D721Med (cell line): ENCODE results near the gene LCTL.

Experiments used
- DNase-seq: peaks from one replicate; pipeline ENCODE4 v3.0.0; 2011; ENCODE audit warnings: low spot score; ENCODE audit not compliant: insufficient read length
- FAIRE-seq: peaks from 2 replicates; lab custom pipeline; 2011; peaks lifted over from hg19 to GRCh38; lab: Jason Lieb, UNC
- TF ChIP-seq, protein P1 (sequence below): IDR thresholded peaks from 2 replicates; pipeline ENCODE4 v1.5.1; 2012; ENCODE audit warnings: mild to moderate bottlenecking, control low read depth; ENCODE audit not compliant: insufficient read depth; ENCODE audit errors: missing control alignments

Gene LCTL, protein sequence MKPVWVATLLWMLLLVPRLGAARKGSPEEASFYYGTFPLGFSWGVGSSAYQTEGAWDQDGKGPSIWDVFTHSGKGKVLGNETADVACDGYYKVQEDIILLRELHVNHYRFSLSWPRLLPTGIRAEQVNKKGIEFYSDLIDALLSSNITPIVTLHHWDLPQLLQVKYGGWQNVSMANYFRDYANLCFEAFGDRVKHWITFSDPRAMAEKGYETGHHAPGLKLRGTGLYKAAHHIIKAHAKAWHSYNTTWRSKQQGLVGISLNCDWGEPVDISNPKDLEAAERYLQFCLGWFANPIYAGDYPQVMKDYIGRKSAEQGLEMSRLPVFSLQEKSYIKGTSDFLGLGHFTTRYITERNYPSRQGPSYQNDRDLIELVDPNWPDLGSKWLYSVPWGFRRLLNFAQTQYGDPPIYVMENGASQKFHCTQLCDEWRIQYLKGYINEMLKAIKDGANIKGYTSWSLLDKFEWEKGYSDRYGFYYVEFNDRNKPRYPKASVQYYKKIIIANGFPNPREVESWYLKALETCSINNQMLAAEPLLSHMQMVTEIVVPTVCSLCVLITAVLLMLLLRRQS

DNA sequence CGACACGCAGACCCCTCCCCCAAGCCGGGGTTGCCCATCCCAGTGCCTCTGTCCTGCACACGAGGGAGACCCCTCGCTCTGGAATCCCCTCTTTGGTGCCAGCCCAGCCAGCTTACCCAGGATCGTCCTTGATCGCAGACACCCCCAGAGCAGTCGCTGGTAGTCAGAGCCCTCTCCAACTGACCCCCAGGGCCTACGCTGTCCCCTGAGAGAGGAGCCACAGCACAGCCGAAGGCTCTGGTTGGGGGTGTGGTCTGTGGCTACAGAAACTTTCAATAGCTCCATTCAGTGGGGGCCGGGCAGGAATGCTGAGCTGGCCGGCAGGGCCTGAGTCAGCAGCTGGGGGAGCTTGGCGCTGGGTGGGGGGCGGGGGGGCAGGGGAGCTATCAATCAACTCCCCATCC is at the start of gene LCTL:
Gene LCTL, minus strand, starts transcription at position 258 of the 404 bp plus-strand sequence. CDS start 633 bp downstream, outside the sequence.
- TF ChIP-seq, protein P1, sequence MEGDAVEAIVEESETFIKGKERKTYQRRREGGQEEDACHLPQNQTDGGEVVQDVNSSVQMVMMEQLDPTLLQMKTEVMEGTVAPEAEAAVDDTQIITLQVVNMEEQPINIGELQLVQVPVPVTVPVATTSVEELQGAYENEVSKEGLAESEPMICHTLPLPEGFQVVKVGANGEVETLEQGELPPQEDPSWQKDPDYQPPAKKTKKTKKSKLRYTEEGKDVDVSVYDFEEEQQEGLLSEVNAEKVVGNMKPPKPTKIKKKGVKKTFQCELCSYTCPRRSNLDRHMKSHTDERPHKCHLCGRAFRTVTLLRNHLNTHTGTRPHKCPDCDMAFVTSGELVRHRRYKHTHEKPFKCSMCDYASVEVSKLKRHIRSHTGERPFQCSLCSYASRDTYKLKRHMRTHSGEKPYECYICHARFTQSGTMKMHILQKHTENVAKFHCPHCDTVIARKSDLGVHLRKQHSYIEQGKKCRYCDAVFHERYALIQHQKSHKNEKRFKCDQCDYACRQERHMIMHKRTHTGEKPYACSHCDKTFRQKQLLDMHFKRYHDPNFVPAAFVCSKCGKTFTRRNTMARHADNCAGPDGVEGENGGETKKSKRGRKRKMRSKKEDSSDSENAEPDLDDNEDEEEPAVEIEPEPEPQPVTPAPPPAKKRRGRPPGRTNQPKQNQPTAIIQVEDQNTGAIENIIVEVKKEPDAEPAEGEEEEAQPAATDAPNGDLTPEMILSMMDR = no peak
- DNase-seq = no peak
- no peak for FAIRE-seq

DNA sequence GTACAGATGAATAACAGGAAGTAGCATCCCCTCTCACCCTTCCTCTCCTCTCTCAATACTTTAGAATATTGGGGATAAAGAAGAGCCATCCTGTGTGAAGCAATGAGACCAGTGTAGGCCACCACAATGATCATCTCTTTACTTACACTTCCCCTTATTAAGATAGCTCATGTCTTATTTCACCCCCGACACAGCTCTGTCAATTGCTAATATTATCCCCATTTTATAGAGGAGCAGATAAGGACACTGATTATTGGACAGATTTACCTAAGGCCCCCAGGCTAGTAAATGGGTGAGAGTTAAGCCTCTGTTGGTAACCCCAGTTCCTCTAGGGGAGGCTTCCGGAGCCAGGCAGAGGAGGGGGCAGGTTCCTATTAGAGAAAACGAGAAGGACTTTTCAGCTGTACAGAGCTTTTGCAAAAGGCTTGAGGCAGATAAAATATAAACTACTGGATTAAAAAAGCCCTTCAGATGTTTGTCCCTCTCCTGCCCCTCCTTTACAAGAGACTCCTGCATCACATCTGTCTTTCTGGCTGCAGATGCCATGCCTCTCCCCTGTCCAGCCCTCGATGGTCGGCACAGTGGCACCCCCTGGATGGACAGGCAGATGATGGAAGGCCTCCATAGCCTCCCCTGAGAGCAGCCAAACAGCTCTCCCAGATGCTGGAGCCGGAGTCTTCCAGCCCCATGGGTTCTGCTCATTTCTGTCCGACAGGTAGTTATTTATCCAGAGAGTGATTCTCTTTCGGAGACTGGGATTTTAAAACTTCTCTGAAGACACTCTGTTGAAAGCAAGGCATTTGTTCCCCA is 49.4 kb upstream of the LCTL start:
- FAIRE-seq (no peak), DNase-seq (no peak)
- TF ChIP-seq, protein P1 = no peak

DNA sequence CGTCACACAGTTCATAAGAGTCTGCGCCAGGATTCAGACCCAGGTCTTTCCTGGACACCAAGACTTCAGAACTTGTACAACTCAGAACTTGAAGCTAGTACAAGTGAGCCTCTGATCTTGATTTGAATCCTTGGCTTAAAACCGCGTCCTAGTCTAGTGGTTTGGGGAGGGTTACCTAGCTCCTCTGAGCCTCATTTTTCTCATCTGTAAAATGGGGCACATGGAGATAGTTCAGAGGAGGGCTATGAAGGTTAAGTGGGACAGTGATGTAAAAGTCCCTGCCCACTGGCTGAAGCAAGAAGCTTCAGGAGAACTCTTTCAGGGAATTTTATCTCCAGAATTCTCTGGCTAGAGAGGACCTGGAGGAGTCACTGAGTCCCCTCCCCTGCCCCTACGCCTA is 48.7 kb upstream of the LCTL start:
- DNase-seq (no peak), FAIRE-seq (no peak)
- TF ChIP-seq, protein P1 = no peak

DNA sequence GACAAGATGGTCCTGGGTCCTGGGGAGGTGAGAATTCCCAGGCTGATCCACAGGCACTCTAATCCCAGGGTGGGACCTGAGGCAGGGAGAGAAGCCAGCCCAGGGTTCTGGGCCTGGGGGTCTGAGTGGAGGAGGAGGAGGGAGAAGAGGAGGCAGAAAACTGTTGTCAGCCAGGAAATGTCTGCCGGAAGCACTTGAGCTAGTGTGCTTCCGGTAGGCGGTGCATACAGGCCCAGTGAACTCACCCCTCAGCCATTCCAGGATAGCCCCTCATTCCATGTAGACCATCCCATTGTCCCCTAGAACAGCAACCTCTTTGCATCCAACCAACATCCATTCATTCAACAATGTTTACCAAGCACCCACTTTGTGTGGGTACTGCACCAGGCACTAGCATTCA is 47.9 kb upstream of the LCTL start:
- FAIRE-seq = no peak
- TF ChIP-seq, protein P1 = no peak
- no peak for DNase-seq

DNA sequence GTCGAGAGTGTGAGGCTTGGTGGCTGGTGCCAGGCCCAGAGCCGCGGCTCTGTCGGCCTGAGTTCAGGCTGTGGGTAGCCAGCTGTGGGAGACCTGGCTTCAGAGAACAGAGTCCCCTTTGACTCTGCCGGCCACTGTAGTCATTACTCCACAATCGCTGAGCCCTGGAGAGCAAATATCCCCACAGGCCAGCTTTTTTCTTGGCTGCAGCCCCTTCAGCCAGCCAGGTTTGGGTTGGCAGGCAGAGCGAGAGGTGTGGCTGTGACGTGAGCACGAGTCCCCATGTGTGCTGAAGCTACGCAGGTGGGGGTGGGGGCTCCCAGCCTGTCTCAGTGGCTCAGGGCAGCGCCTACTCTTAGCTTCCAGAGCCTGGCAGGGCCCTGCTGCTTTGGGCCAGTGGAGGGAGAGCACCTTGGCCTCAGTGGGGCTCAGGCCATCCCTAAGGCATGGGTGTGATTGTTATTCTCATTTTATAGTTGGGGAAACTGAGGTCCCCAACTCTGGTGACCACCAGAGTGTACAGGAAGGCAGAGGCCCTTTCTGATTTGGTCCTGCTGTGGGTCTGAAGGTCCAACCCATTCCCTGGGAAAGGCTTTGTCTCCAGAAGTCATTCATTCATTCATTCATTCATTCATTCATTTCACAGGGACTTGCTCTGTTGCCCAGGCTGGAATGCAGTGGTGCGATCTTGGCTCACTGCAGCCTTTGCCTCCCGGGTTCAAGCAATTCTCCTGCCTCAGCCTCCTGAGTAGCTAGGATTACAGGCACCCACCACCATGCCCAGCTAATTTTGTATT is 45.7 kb upstream of the LCTL start:
- DNase-seq = no peak
- no peak for FAIRE-seq
- TF ChIP-seq, protein P1 = no peak

DNA sequence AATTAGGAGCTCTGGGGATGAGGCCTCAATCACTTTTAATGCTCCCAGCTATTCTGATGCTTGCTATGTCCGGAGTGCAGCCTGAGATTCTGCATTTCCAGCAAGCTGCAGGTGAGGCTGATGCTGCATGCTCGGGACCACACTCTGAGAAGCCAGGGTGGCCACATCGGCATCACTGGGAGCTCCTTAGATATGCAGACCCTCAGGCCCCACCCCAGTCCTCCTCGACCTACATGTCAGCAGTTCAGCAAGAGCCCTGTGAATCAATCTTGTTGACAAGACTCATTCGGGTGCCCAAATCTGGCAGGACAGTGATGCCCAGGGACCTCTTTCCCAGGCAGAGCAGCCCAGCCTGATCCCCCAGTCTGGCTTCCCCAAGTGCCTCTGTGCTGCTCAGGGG is 44.1 kb upstream of the LCTL start:
- TF ChIP-seq, protein P1 = no peak
- no peak for FAIRE-seq

More for the DNA sequence above, 44.1 kb upstream of the LCTL start:
- DNase-seq = no peak
